ENCODE results near the gene MEI1.

MEI1 gene

DNA sequence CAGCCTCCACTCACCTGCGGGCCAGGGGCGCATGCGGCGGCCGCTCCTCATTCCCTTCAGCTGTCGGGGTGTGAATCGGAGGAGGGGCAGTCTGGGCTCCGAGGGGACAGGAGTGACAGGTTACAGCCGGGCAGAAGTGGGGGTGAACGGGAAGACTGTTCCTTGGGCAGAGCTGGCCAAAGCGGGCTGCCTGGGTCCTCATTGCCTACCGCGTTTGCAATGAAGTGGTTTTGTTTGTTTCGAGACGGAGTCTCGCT is 733 bp downstream of the MEI1 start:
- Histone ChIP-seq H2AFZ (ENCODE audit: insufficient read depth, low read length, poor library complexity) (no peak overlapping the region), H3K14ac (ENCODE audit: low read length) (no peak overlapping the region), H3K9ac (ENCODE audit: low read length) (no peak overlapping the region), H3K18ac (ENCODE audit: low read length) (no peak overlapping the region), H3K4ac (ENCODE audit: low read depth, low read length) (no peak overlapping the region), H3K79me1 (ENCODE audit: low read length) (peaks cover 2% of the 10 kb centered on the region), H3K4me3 (ENCODE audit: low read depth, low read length) (no peak overlapping the region), H4K91ac (ENCODE audit: low read depth, low read length) (no peak overlapping the region), H2BK12ac (ENCODE audit: low read length) (no peak overlapping the region), H4K8ac (ENCODE audit: low read depth, low read length) (no peak overlapping the region), H3K27me3 (ENCODE audit: insufficient read depth, low read length) (no peaks in the 10 kb centered on the region), H3K36me3 (ENCODE audit: control insufficient read depth in 1 of 2, insufficient read depth in 2 of 2, low read length in 2 of 2) (no peaks in the 10 kb centered on the region), H3K4me1 (ENCODE audit: control insufficient read depth in 1 of 2, insufficient read depth in 2 of 2, low read length in 2 of 2) (peaks cover 3% of the 10 kb centered on the region in 2 experiments), H2BK5ac (ENCODE audit: low read depth, low read length, poor library complexity) (no peak overlapping the region), H3K79me2 (ENCODE audit: control insufficient read depth, insufficient read depth, low read length, poor library complexity) (no peaks in the 10 kb centered on the region), H3K27ac (ENCODE audit: low read depth, low read length) (no peak overlapping the region), H2AK5ac (ENCODE audit: low read length) (no peak overlapping the region), H3K9me3 (ENCODE audit: insufficient read depth, low read depth, low read length) (peaks cover 2% of the 10 kb centered on the region), H4K12ac (ENCODE audit: low read depth, low read length) (no peak overlapping the region), H2BK120ac (ENCODE audit: insufficient read depth, low read length, poor library complexity) (no peak overlapping the region), H3K23ac (ENCODE audit: low read length) (no peak overlapping the region), H3K4me2 (ENCODE audit: low read length) (no peak overlapping the region)
- no CpG with 5 or more reads among the region's 16 CpGs for WGBS (ENCODE audit: extremely low coverage, insufficient coverage, insufficient read length)
- DNase-seq, result no peak

DNA sequence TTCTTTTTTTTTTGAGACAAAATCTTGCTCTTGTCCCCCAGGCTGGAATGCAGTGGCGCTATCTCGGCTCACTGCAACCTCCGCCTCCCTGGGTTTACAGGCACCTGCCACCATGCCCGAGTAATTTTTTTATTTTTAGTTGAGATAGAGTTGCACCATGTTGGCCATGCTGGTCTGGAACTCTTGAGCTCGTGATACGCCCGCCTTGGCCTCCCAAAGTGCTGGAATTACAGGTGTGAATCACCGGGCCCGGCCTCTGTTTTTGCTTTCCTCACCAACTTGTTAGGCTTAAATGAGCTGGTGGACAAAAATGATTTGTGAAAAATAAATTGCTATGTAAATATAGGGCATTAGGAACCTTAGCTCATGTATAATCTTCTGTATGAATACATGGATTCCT is 3.5 kb downstream of the MEI1 start:
- Histone ChIP-seq H3K27ac (ENCODE audit: low read depth, low read length) (no peak overlapping the region), H3K27me3 (ENCODE audit: insufficient read depth, low read length) (no peaks in the 10 kb centered on the region), H3K4me3 (ENCODE audit: low read depth, low read length) (no peak overlapping the region), H2BK12ac (ENCODE audit: low read length) (no peak overlapping the region), H2AK5ac (ENCODE audit: low read length) (no peak overlapping the region), H3K79me2 (ENCODE audit: control insufficient read depth, insufficient read depth, low read length, poor library complexity) (no peaks in the 10 kb centered on the region), H3K23ac (ENCODE audit: low read length) (no peak overlapping the region), H3K4ac (ENCODE audit: low read depth, low read length) (no peak overlapping the region), H4K12ac (ENCODE audit: low read depth, low read length) (no peak overlapping the region), H3K9me3 (ENCODE audit: insufficient read depth, low read depth, low read length) (peaks cover 2% of the 10 kb centered on the region), H2BK120ac (ENCODE audit: insufficient read depth, low read length, poor library complexity) (no peak overlapping the region), H2AFZ (ENCODE audit: insufficient read depth, low read length, poor library complexity) (no peak overlapping the region), H3K79me1 (ENCODE audit: low read length) (no peaks in the 10 kb centered on the region), H4K91ac (ENCODE audit: low read depth, low read length) (no peak overlapping the region), H3K4me2 (ENCODE audit: low read length) (no peak overlapping the region), H3K4me1 (ENCODE audit: control insufficient read depth in 1 of 2, insufficient read depth in 2 of 2, low read length in 2 of 2) (no peaks in the 10 kb centered on the region), H3K14ac (ENCODE audit: low read length) (no peak overlapping the region), H4K8ac (ENCODE audit: low read depth, low read length) (no peak overlapping the region), H3K18ac (ENCODE audit: low read length) (no peak overlapping the region), H2BK5ac (ENCODE audit: low read depth, low read length, poor library complexity) (no peak overlapping the region), H3K9ac (ENCODE audit: low read length) (no peak overlapping the region), H3K36me3 (ENCODE audit: control insufficient read depth in 1 of 2, insufficient read depth in 2 of 2, low read length in 2 of 2) (no peaks in the 10 kb centered on the region)
- DNase-seq, result peak; percentile 84 to 88
- no CpG with 5 or more reads among the region's 9 CpGs for WGBS (ENCODE audit: extremely low coverage, insufficient coverage, insufficient read length)

DNA sequence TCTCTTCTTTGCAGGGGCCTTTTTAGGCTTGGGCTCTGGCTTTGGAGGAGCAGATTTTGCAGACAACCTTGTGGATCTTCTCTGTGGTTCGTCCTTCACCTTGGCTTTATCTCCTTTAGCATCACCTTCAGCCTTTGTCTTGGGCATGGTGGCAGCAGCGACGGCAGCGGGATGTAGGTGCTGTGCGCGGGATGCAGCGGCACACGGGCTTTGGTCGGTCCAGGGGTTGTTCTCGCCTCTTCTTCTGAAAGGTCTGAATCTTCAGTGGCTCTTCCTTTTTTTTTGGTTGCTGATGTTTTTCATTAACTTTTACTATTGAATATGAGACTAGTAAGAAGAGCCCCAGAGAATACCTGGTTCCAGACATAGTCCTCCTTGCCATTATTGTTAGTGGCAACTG is 10.0 kb downstream of the MEI1 start:
- H2BK120ac ChIP-seq (ENCODE audit: insufficient read depth, low read length, poor library complexity), result no peak overlapping the region
- no peaks in the 10 kb centered on the region for H3K79me2 ChIP-seq (ENCODE audit: control insufficient read depth, insufficient read depth, low read length, poor library complexity)
- H2AFZ ChIP-seq (ENCODE audit: insufficient read depth, low read length, poor library complexity), result no peak overlapping the region
- no peak overlapping the region for H3K4me3 ChIP-seq (ENCODE audit: low read depth, low read length)
- H3K18ac ChIP-seq (ENCODE audit: low read length), result no peak overlapping the region
- no peak overlapping the region for H3K14ac ChIP-seq (ENCODE audit: low read length)
- H2AK5ac ChIP-seq (ENCODE audit: low read length), result no peak overlapping the region
- no peak overlapping the region for H3K23ac ChIP-seq (ENCODE audit: low read length)
- no peak overlapping the region for H3K4ac ChIP-seq (ENCODE audit: low read depth, low read length)
- H3K27me3 ChIP-seq (ENCODE audit: insufficient read depth, low read length), result no peaks in the 10 kb centered on the region
- DNase-seq, result no peak
- no CpG with 5 or more reads among the region's 10 CpGs for WGBS (ENCODE audit: extremely low coverage, insufficient coverage, insufficient read length)
- no peaks in the 10 kb centered on the region for H3K9me3 ChIP-seq (ENCODE audit: insufficient read depth, low read depth, low read length)
- H2BK12ac ChIP-seq (ENCODE audit: low read length), result no peak overlapping the region
- no peaks in the 10 kb centered on the region for H3K79me1 ChIP-seq (ENCODE audit: low read length)
- no peak overlapping the region for H4K12ac ChIP-seq (ENCODE audit: low read depth, low read length)
- H2BK5ac ChIP-seq (ENCODE audit: low read depth, low read length, poor library complexity), result no peak overlapping the region
- H3K9ac ChIP-seq (ENCODE audit: low read length), result no peak overlapping the region
- H4K8ac ChIP-seq (ENCODE audit: low read depth, low read length), result no peak overlapping the region
- no peak overlapping the region for H3K27ac ChIP-seq (ENCODE audit: low read depth, low read length)
- no peak overlapping the region for H3K4me2 ChIP-seq (ENCODE audit: low read length)
- H3K36me3 ChIP-seq (ENCODE audit: control insufficient read depth in 1 of 2, insufficient read depth in 2 of 2, low read length in 2 of 2), result no peaks in the 10 kb centered on the region
- peaks cover 1 to 4% of the 10 kb centered on the region in 2 experiments for H3K4me1 ChIP-seq (ENCODE audit: control insufficient read depth in 1 of 2, insufficient read depth in 2 of 2, low read length in 2 of 2)
- no peak overlapping the region for H4K91ac ChIP-seq (ENCODE audit: low read depth, low read length)

GRCh38 chr22:41713004-41713403 is 13.7 kb downstream of the MEI1 start:
- DNase-seq, result peak; percentile 78 to 81
- H3K9ac ChIP-seq (ENCODE audit: low read length), result no peak overlapping the region
- no peak overlapping the region for H3K4ac ChIP-seq (ENCODE audit: low read depth, low read length)
- H3K79me2 ChIP-seq (ENCODE audit: control insufficient read depth, insufficient read depth, low read length, poor library complexity), result no peaks in the 10 kb centered on the region
- no peak overlapping the region for H3K27ac ChIP-seq (ENCODE audit: low read depth, low read length)
- no peak overlapping the region for H3K18ac ChIP-seq (ENCODE audit: low read length)
- no peaks in the 10 kb centered on the region for H3K36me3 ChIP-seq (ENCODE audit: control insufficient read depth in 1 of 2, insufficient read depth in 2 of 2, low read length in 2 of 2)
- no CpG with 5 or more reads among the region's 9 CpGs for WGBS (ENCODE audit: extremely low coverage, insufficient coverage, insufficient read length)
- H3K4me1 ChIP-seq (ENCODE audit: control insufficient read depth in 1 of 2, insufficient read depth in 2 of 2, low read length in 2 of 2), result peaks cover 1 to 4% of the 10 kb centered on the region in 2 experiments
- H3K9me3 ChIP-seq (ENCODE audit: insufficient read depth, low read depth, low read length), result no peaks in the 10 kb centered on the region
- no peak overlapping the region for H3K14ac ChIP-seq (ENCODE audit: low read length)
- no peak overlapping the region for H2AFZ ChIP-seq (ENCODE audit: insufficient read depth, low read length, poor library complexity)
- no peaks in the 10 kb centered on the region for H3K27me3 ChIP-seq (ENCODE audit: insufficient read depth, low read length)
- no peak overlapping the region for H2AK5ac ChIP-seq (ENCODE audit: low read length)
- no peak overlapping the region for H3K4me3 ChIP-seq (ENCODE audit: low read depth, low read length)
- H2BK5ac ChIP-seq (ENCODE audit: low read depth, low read length, poor library complexity), result no peak overlapping the region
- no peak overlapping the region for H4K12ac ChIP-seq (ENCODE audit: low read depth, low read length)
- no peak overlapping the region for H2BK120ac ChIP-seq (ENCODE audit: insufficient read depth, low read length, poor library complexity)
- no peaks in the 10 kb centered on the region for H3K79me1 ChIP-seq (ENCODE audit: low read length)
- no peak overlapping the region for H3K23ac ChIP-seq (ENCODE audit: low read length)
- H2BK12ac ChIP-seq (ENCODE audit: low read length), result no peak overlapping the region
- no peak overlapping the region for H4K91ac ChIP-seq (ENCODE audit: low read depth, low read length)
- H3K4me2 ChIP-seq (ENCODE audit: low read length), result no peak overlapping the region
- no peak overlapping the region for H4K8ac ChIP-seq (ENCODE audit: low read depth, low read length)

GRCh38 chr22:41722496-41722895 is 23.2 kb downstream of the MEI1 start:
- Histone ChIP-seq H3K23ac (ENCODE audit: low read length) (no peak overlapping the region), H2BK12ac (ENCODE audit: low read length) (no peak overlapping the region), H2AK5ac (ENCODE audit: low read length) (no peak overlapping the region), H3K27ac (ENCODE audit: low read depth, low read length) (no peak overlapping the region), H3K18ac (ENCODE audit: low read length) (no peak overlapping the region), H4K8ac (ENCODE audit: low read depth, low read length) (no peak overlapping the region), H3K14ac (ENCODE audit: low read length) (no peak overlapping the region), H3K79me1 (ENCODE audit: low read length) (no peaks in the 10 kb centered on the region), H3K9ac (ENCODE audit: low read length) (no peak overlapping the region), H3K79me2 (ENCODE audit: control insufficient read depth, insufficient read depth, low read length, poor library complexity) (no peaks in the 10 kb centered on the region), H3K4me3 (ENCODE audit: low read depth, low read length) (no peak overlapping the region), H2BK5ac (ENCODE audit: low read depth, low read length, poor library complexity) (no peak overlapping the region), H3K4me2 (ENCODE audit: low read length) (no peak overlapping the region), H3K9me3 (ENCODE audit: insufficient read depth, low read depth, low read length) (no peaks in the 10 kb centered on the region), H4K12ac (ENCODE audit: low read depth, low read length) (no peak overlapping the region), H2AFZ (ENCODE audit: insufficient read depth, low read length, poor library complexity) (no peak overlapping the region), H3K4me1 (ENCODE audit: control insufficient read depth in 1 of 2, insufficient read depth in 2 of 2, low read length in 2 of 2) (peaks cover 4% of the 10 kb centered on the region in 2 experiments), H2BK120ac (ENCODE audit: insufficient read depth, low read length, poor library complexity) (no peak overlapping the region), H3K36me3 (ENCODE audit: control insufficient read depth in 1 of 2, insufficient read depth in 2 of 2, low read length in 2 of 2) (no peaks in the 10 kb centered on the region), H3K4ac (ENCODE audit: low read depth, low read length) (no peak overlapping the region), H4K91ac (ENCODE audit: low read depth, low read length) (no peak overlapping the region), H3K27me3 (ENCODE audit: insufficient read depth, low read length) (no peaks in the 10 kb centered on the region)
- no CpG with 5 or more reads among the region's 1 CpG for WGBS (ENCODE audit: extremely low coverage, insufficient coverage, insufficient read length)
- no peak for DNase-seq
